Measurements from ENCODE around the gene HLF. TPM values are rescaled to one million over a fixed set of nuclear protein-coding genes. Genes with fewer than 3 reads are reported as not detected.

Gene HLF
- polyA plus RNA-seq, 1 experiment, result not detected

DNA sequence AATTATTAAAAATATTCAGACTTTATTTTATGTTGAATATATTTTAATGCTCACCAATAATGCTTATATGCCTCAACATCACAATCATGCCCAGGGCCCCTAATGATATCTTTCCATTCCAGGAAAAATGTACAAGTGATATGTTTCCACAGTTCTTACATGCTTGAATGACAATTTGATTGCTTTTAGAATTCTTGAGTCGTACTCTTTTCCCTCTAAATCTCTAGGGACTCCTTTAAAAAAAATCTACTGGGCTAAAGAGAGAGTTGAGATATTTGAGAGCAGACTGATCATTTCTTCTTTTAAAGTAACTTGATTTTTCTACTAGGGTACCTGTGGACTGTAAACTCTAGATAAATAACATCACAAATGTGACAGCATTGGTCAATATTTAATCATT is 18.2 kb upstream of the HLF start:
- CTCF ChIA-PET, result no interaction called here
- TF ChIP-seq, protein P1, sequence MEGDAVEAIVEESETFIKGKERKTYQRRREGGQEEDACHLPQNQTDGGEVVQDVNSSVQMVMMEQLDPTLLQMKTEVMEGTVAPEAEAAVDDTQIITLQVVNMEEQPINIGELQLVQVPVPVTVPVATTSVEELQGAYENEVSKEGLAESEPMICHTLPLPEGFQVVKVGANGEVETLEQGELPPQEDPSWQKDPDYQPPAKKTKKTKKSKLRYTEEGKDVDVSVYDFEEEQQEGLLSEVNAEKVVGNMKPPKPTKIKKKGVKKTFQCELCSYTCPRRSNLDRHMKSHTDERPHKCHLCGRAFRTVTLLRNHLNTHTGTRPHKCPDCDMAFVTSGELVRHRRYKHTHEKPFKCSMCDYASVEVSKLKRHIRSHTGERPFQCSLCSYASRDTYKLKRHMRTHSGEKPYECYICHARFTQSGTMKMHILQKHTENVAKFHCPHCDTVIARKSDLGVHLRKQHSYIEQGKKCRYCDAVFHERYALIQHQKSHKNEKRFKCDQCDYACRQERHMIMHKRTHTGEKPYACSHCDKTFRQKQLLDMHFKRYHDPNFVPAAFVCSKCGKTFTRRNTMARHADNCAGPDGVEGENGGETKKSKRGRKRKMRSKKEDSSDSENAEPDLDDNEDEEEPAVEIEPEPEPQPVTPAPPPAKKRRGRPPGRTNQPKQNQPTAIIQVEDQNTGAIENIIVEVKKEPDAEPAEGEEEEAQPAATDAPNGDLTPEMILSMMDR (IDR thresholded peaks at IDR 0.05; ENCODE audit: low read depth, low read length), result no peak

DNA sequence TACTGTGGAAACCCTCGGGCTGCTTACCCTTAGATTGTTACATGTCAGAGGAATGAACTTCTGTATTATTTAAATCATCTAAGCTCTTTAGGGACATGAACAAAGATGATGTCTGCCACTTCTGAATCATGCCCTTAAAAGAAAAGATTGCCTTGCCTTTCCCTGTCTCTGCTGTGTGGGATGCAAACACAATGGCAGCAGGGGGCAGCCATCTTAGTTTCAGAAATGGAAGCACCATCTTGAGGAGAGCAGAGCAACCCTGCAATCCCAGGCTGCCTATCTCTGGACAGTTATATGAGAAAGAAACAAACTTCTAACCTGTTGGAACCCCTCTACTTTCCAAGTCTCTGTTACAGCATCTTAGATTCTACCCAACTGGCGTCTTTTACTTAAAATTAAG is 16.7 kb upstream of the HLF start:
- no peaks in the 10 kb centered on the region for H3K9me3 ChIP-seq (ENCODE audit: control insufficient read depth, insufficient read depth, low read length)
- H3K4me3 ChIP-seq (ENCODE audit: low read depth, low read length), result no peak overlapping the region
- no peaks in the 10 kb centered on the region for H3K27me3 ChIP-seq (ENCODE audit: control insufficient read depth, insufficient read depth, low read length)
- POLR2A ChIA-PET, result no interaction called here
- DNase-seq (ENCODE audit: low read depth, low spot score), result no peak
- H3K27ac ChIP-seq (ENCODE audit: low read depth, low read length), result no peak overlapping the region
- CTCF ChIA-PET, result interaction anchor here (2.2 kb wide), 1 partner anchor 255 kb away, joined by 6 read pairs; no protein-coding TSS in a partner anchor
- TF ChIP-seq, protein P1 (IDR thresholded peaks at IDR 0.05; ENCODE audit: low read depth, low read length), result no peak

More for the DNA sequence above, 18.2 kb upstream of the HLF start:
- Histone ChIP-seq H3K27me3 (ENCODE audit: control insufficient read depth, insufficient read depth, low read length) (no peaks in the 10 kb centered on the region), H3K9me3 (ENCODE audit: control insufficient read depth, insufficient read depth, low read length) (no peaks in the 10 kb centered on the region), H3K27ac (ENCODE audit: low read depth, low read length) (no peak overlapping the region), H3K4me3 (ENCODE audit: low read depth, low read length) (no peak overlapping the region)
- POLR2A ChIA-PET, result no interaction called here
- no peak for DNase-seq (ENCODE audit: low read depth, low spot score)

DNA sequence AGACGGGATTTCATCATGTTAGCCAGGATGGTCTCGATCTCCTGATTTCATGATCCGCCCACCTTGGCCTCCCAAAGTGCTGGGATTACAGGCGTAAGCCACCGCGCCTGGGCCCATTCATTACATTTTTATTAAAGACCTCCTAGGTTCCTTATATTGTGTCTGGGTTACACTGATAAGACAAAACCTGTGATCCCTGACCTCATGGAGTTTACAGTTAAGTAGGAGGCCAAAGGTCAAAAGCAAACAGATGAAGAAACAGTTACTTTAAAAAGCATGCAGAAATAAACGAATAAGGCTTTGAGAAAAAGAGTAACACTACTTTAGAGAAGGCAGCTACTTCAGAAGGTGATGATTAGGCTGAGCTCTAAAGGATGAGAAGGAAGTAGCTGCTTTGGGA is 14.9 kb upstream of the HLF start:
- Histone ChIP-seq H3K9me3 (ENCODE audit: control insufficient read depth, insufficient read depth, low read length) (no peaks in the 10 kb centered on the region), H3K4me3 (ENCODE audit: low read depth, low read length) (no peak overlapping the region), H3K27me3 (ENCODE audit: control insufficient read depth, insufficient read depth, low read length) (no peaks in the 10 kb centered on the region), H3K27ac (ENCODE audit: low read depth, low read length) (no peak overlapping the region)
- ChIA-PET CTCF (no interaction called here), POLR2A (no interaction called here)
- no peak for DNase-seq (ENCODE audit: low read depth, low spot score)
- TF ChIP-seq, protein P1 (IDR thresholded peaks at IDR 0.05; ENCODE audit: low read depth, low read length), result no peak

DNA sequence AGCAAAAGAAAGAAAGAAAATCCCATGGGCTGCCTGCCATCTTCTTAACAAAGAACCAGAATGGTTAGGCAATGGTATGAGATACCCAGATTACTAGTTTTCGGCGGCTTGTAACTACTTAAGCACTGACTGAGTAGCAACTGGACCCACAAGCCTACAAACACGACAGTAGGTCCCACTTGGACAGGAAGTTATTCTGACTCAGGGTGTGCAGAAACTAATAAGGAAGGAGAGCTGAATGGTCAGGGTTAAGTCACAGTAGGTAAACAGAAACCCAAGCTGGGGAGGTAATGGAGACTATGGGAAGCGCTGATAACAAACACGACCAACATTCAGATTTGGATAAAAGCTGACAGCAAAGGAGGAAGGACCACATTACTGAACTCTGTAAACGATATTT is 10.4 kb upstream of the HLF start:
- ChIA-PET POLR2A (no interaction called here), CTCF (no interaction called here)
- Histone ChIP-seq H3K27ac (ENCODE audit: low read depth, low read length) (no peak overlapping the region), H3K9me3 (ENCODE audit: control insufficient read depth, insufficient read depth, low read length) (no peaks in the 10 kb centered on the region), H3K4me3 (ENCODE audit: low read depth, low read length) (no peak overlapping the region), H3K27me3 (ENCODE audit: control insufficient read depth, insufficient read depth, low read length) (peaks cover under 1% of the 10 kb centered on the region)
- TF ChIP-seq, protein P1 (IDR thresholded peaks at IDR 0.05; ENCODE audit: low read depth, low read length), result no peak
- DNase-seq (ENCODE audit: low read depth, low spot score), result no peak

DNA sequence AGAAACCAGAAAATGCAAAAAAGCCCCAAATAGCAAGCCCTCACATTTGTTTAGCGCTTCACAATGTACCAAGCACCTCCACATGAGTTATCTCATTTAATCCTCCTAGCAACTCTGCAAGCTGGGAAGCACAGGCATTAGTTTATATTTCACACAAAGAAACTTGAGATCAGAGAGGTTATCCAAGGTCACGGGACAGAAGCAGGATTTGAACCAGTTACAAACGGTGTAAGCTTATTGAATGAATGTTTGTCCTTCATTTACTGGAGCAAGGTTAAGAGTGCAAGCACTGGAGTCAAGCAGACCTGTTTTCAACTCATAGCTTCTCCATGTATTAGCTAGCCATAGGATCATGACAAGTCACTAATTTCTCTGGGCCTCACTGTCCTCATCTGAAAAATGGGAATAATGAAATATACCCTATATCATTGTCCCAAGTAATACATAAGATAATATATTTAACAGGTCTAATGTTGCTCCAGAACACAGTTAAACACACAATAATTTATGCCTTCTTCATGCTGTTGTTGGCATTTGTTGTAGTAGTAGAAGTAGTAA is 6.1 kb upstream of the HLF start:
- no peak for DNase-seq (ENCODE audit: low read depth, low spot score)
- POLR2A ChIA-PET, result no interaction called here
- no peak overlapping the region for H3K27ac ChIP-seq (ENCODE audit: low read depth, low read length)
- H3K27me3 ChIP-seq (ENCODE audit: control insufficient read depth, insufficient read depth, low read length), result peaks cover 18% of the 10 kb centered on the region
- H3K9me3 ChIP-seq (ENCODE audit: control insufficient read depth, insufficient read depth, low read length), result no peaks in the 10 kb centered on the region
- no peak overlapping the region for H3K4me3 ChIP-seq (ENCODE audit: low read depth, low read length)
- CTCF ChIA-PET, result interaction anchor here (0.6 kb wide), 1 partner anchor 91 kb away, joined by 3 read pairs; no protein-coding TSS in a partner anchor
- TF ChIP-seq, protein P1 (IDR thresholded peaks at IDR 0.05; ENCODE audit: low read depth, low read length), result no peak

Measured in AG04450 (cell line).